K562 (cell line): ENCODE results near the gene AGO3. TPM values are rescaled to one million over a fixed set of nuclear protein-coding genes. Genes with fewer than 3 reads are reported as not detected.

ENCODE experiments used
- BDP1 ChIP-seq: IDR thresholded peaks from 3 replicates; pipeline ENCODE4 v1.6.1; 2011; ENCODE audit not compliant: insufficient read length, insufficient read depth
- CBX3 ChIP-seq, 2 experiments: IDR thresholded peaks; 1 replicate in 1 of 2; 2 replicates in 1 of 2; pipeline ENCODE4 v1.6.1; 2012; ENCODE audit warnings: inconsistent platforms in 2 of 2, low read length in 2 of 2, borderline replicate concordance in 1 of 2, control low read depth in 1 of 2
- CREB1 ChIP-seq, 2 experiments: sonication (generic) in 1 of 2; formaldehyde crosslinking in 1 of 2; IDR thresholded peaks; 2 replicates each; pipeline versions ENCODE4 v1.6.1 to v1.8.0; 2012 to 2022; ENCODE audit warnings: inconsistent platforms in 1 of 2, mild to moderate bottlenecking in 1 of 2, missing genetic modification reagents in 1 of 2, moderate library complexity in 1 of 2
- EHMT2 ChIP-seq: fragments of 450-650 bp; IDR thresholded peaks from 2 replicates; pipeline ENCODE4 v1.6.1; 2018; ENCODE audit warnings: antibody characterized with exemption
- FOS ChIP-seq: IDR thresholded peaks from 3 replicates; pipeline ENCODE4 v1.6.1; 2011; ENCODE audit not compliant: insufficient read length; ENCODE audit errors: extremely low read depth
- MTF1 ChIP-seq: fragments of 250-450 bp; sonication (Bioruptor Pico); IDR thresholded peaks from 2 replicates; pipeline ENCODE4 v1.9.0; 2021; ENCODE audit warnings: moderate library complexity, mild to moderate bottlenecking, inconsistent platforms, borderline replicate concordance
- NFIX ChIP-seq: fragments of 250-450 bp; sonication (Bioruptor Pico); IDR thresholded peaks from 2 replicates; pipeline ENCODE4 v1.4.0; 2020; ENCODE audit warnings: low read depth, mild to moderate bottlenecking, moderate library complexity
- PCBP1 ChIP-seq: fragments of 200-400 bp; formaldehyde crosslinking; IDR thresholded peaks from 2 replicates; pipeline ENCODE4 v1.6.1; 2018; ENCODE audit warnings: mild to moderate bottlenecking, low read depth, low read length; ENCODE audit not compliant: poor library complexity, severe bottlenecking
- POLR3G ChIP-seq: IDR thresholded peaks from 2 replicates; pipeline ENCODE4 v1.6.1; 2011; ENCODE audit not compliant: insufficient read length, insufficient replicate concordance; ENCODE audit errors: extremely low read depth
- TAL1 ChIP-seq: fragments of 450-650 bp; IDR thresholded peaks from 2 replicates; pipeline ENCODE4 v1.6.1; 2016; ENCODE audit warnings: mild to moderate bottlenecking
- TBL1XR1 ChIP-seq, 2 experiments: IDR thresholded peaks; 2 replicates each; pipeline ENCODE4 v1.6.1; 2012; ENCODE audit warnings: improper control_type of control experiment in 2 of 2, low read length in 2 of 2, mild to moderate bottlenecking in 1 of 2
- ZNF274 ChIP-seq: IDR thresholded peaks from 2 replicates; pipeline ENCODE4 v1.6.1; 2011; ENCODE audit warnings: low read depth, mild to moderate bottlenecking, low read length, moderate library complexity, borderline replicate concordance
- polyA plus RNA-seq, 8 experiments: library from polyadenylated mRNA; depleted of rRNA in 4 of 8; stranded (reverse) in 5 of 8; unstranded in 3 of 8; fragments of >200 nt; fragmentation: Nextera tagmentation in 2 of 8; fragmentation: Illumina TruSeq in 1 of 8; extraction: Ambion mirVana in 2 of 8; extraction: Trizol in 1 of 8; gene quantifications; 2 replicates each; pipeline versions ENCODE4 v1.2.1 to v1.2.3, GENCODE V29; 2011 to 2014; ENCODE audit warnings: inconsistent platforms in 1 of 8, missing spikeins in 1 of 8
- total RNA-seq, 7 experiments: library from RNA; depleted of rRNA in 6 of 7; stranded (reverse); fragments of >200 nt in 6 of 7; fragmentation: Illumina TruSeq in 2 of 7; extraction: Trizol in 2 of 7; gene quantifications; 2 replicates each; pipeline versions ENCODE4 v1.2.1 to v1.2.3, GENCODE V29; 2011 to 2021; ENCODE audit warnings: low replicate concordance in 1 of 7
- TF ChIP-seq, protein P1 (sequence below), 2 experiments: fragments of 200-800 bp in 1 of 2; sonication (Bioruptor generic) in 1 of 2; sonication (generic) in 1 of 2; formaldehyde crosslinking in 1 of 2; IDR thresholded peaks in 1 of 2; conservative IDR thresholded peaks in 1 of 2; 2 replicates each; pipeline versions ENCODE4 v1.5.0 to v1.6.1; 2016 to 2020; ENCODE audit warnings: missing compliant biosample characterization in 1 of 2, missing genetic modification characterization in 1 of 2, missing genetic modification reagents in 1 of 2
- TF ChIP-seq, protein P2 (sequence below), 2 experiments: fragments of 450-650 bp; IDR thresholded peaks; 2 replicates each; pipeline ENCODE4 v1.6.1; 2018; ENCODE audit warnings: mild to moderate bottlenecking in 2 of 2, low read depth in 1 of 2; ENCODE audit not compliant: partially characterized antibody in 2 of 2
- TF ChIP-seq, protein P3 (sequence below): fragments of 450-650 bp; IDR thresholded peaks from 2 replicates; pipeline ENCODE4 v1.6.1; 2017; ENCODE audit warnings: antibody characterized with exemption
- TF ChIP-seq, protein P4 (sequence below): fragments of 450-650 bp; IDR thresholded peaks from 2 replicates; pipeline ENCODE4 v1.6.1; 2016; ENCODE audit warnings: antibody characterized with exemption
- TF ChIP-seq, protein P5 (sequence below): sonication (generic); formaldehyde crosslinking; IDR thresholded peaks from 2 replicates; pipeline ENCODE4 v1.8.0; 2022; ENCODE audit warnings: missing genetic modification reagents, mild to moderate bottlenecking, moderate library complexity, borderline replicate concordance

Gene AGO3
- total and polyA plus RNA-seq, 9 of the 15 experiments (the other 6 are each of a cell fraction or from before 2014, with no cell fraction given), result 4.5 to 41.5 (median 22.7) TPM

DNA sequence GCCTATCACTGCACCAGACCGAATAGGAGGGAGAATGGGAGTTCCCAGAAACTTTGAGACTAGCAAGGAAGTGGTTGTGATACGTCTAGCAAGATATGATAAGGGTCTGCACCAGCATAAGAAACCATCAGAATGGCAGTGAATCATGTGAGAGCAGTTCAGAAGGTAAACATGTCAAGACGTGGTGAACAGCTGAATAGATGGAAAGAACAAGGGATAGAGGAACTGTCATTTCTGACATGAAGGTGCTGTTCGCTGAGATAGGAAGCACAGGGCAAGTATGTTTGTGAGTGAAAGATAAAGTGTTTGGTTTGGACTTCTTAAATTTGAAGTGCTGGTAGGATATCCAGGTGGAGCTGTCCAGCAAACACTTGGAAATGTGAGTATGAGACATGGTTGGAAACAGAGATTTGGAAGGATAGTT is 49.0 kb upstream of the AGO3 start (continued):
- TF ChIP-seq BDP1, result no peak
- no peak for TF ChIP-seq NFIX (CRISPR knock-in tag)
- peak; percentile 85 for TF ChIP-seq TAL1
- TF ChIP-seq ZNF274, result no peak
- TF ChIP-seq PCBP1, result no peak
- peak; percentile 99 for TF ChIP-seq EHMT2
- no peak for TF ChIP-seq FOS
- TF ChIP-seq, protein P1, sequence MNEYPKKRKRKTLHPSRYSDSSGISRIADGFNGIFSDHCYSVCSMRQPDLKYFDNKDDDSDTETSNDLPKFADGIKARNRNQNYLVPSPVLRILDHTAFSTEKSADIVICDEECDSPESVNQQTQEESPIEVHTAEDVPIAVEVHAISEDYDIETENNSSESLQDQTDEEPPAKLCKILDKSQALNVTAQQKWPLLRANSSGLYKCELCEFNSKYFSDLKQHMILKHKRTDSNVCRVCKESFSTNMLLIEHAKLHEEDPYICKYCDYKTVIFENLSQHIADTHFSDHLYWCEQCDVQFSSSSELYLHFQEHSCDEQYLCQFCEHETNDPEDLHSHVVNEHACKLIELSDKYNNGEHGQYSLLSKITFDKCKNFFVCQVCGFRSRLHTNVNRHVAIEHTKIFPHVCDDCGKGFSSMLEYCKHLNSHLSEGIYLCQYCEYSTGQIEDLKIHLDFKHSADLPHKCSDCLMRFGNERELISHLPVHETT (CRISPR knock-in tag; conservative IDR thresholded peaks at IDR 0.05 in 1 of 2, IDR thresholded peaks at IDR 0.05 in 1 of 2), result no peak
- TF ChIP-seq, protein P2, sequence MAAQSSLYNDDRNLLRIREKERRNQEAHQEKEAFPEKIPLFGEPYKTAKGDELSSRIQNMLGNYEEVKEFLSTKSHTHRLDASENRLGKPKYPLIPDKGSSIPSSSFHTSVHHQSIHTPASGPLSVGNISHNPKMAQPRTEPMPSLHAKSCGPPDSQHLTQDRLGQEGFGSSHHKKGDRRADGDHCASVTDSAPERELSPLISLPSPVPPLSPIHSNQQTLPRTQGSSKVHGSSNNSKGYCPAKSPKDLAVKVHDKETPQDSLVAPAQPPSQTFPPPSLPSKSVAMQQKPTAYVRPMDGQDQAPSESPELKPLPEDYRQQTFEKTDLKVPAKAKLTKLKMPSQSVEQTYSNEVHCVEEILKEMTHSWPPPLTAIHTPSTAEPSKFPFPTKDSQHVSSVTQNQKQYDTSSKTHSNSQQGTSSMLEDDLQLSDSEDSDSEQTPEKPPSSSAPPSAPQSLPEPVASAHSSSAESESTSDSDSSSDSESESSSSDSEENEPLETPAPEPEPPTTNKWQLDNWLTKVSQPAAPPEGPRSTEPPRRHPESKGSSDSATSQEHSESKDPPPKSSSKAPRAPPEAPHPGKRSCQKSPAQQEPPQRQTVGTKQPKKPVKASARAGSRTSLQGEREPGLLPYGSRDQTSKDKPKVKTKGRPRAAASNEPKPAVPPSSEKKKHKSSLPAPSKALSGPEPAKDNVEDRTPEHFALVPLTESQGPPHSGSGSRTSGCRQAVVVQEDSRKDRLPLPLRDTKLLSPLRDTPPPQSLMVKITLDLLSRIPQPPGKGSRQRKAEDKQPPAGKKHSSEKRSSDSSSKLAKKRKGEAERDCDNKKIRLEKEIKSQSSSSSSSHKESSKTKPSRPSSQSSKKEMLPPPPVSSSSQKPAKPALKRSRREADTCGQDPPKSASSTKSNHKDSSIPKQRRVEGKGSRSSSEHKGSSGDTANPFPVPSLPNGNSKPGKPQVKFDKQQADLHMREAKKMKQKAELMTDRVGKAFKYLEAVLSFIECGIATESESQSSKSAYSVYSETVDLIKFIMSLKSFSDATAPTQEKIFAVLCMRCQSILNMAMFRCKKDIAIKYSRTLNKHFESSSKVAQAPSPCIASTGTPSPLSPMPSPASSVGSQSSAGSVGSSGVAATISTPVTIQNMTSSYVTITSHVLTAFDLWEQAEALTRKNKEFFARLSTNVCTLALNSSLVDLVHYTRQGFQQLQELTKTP (IDR thresholded peaks at IDR 0.05; ENCODE audit: low read depth in 1 of 2, partially characterized antibody in 2 of 2), result peak in 1 of 2 experiments; percentile 97
- TF ChIP-seq, protein P3, sequence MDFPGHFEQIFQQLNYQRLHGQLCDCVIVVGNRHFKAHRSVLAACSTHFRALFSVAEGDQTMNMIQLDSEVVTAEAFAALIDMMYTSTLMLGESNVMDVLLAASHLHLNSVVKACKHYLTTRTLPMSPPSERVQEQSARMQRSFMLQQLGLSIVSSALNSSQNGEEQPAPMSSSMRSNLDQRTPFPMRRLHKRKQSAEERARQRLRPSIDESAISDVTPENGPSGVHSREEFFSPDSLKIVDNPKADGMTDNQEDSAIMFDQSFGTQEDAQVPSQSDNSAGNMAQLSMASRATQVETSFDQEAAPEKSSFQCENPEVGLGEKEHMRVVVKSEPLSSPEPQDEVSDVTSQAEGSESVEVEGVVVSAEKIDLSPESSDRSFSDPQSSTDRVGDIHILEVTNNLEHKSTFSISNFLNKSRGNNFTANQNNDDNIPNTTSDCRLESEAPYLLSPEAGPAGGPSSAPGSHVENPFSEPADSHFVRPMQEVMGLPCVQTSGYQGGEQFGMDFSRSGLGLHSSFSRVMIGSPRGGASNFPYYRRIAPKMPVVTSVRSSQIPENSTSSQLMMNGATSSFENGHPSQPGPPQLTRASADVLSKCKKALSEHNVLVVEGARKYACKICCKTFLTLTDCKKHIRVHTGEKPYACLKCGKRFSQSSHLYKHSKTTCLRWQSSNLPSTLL, result no peak
- TF ChIP-seq CREB1 (IDR thresholded peaks at IDR 0.05), result peak; percentile 42
- TF ChIP-seq CREB1 (CRISPR knock-in tag; IDR thresholded peaks at IDR 0.05), result peak; percentile 43; the same call in 1 of the 2 replicates
- TF ChIP-seq, protein P4, sequence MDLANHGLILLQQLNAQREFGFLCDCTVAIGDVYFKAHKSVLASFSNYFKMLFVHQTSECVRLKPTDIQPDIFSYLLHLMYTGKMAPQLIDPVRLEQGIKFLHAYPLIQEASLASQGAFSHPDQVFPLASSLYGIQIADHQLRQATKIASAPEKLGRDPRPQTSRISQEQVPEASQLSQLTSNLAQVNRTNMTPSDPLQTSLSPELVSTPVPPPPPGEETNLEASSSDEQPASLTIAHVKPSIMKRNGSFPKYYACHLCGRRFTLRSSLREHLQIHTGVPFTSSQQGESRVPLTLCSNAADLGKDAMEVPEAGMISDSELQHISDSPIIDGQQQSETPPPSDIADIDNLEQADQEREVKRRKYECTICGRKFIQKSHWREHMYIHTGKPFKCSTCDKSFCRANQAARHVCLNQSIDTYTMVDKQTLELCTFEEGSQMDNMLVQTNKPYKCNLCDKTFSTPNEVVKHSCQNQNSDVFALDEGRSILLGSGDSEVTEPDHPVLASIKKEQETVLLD, result no peak; the same call in 1 of the 2 replicates
- no peak for TF ChIP-seq CBX3 (IDR thresholded peaks at IDR 0.05; ENCODE audit: borderline replicate concordance in 1 of 2, low read length in 2 of 2)
- TF ChIP-seq POLR3G, result no peak
- TF ChIP-seq TBL1XR1 (IDR thresholded peaks at IDR 0.05; ENCODE audit: low read length in 2 of 2), result peak in 1 of 2 experiments; percentile 74; a peak in 2 of 4 replicates
- no peak for TF ChIP-seq MTF1
- TF ChIP-seq, protein P5, sequence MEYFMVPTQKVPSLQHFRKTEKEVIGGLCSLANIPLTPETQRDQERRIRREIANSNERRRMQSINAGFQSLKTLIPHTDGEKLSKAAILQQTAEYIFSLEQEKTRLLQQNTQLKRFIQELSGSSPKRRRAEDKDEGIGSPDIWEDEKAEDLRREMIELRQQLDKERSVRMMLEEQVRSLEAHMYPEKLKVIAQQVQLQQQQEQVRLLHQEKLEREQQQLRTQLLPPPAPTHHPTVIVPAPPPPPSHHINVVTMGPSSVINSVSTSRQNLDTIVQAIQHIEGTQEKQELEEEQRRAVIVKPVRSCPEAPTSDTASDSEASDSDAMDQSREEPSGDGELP (CRISPR knock-in tag), result peak; percentile 91
